D341Med (cell line): ENCODE data around the gene SMURF2.

Source experiments
- DNase-seq: peaks from one replicate; pipeline ENCODE4 v3.0.0; 2012; ENCODE audit warnings: low spot score

Gene SMURF2

DNA sequence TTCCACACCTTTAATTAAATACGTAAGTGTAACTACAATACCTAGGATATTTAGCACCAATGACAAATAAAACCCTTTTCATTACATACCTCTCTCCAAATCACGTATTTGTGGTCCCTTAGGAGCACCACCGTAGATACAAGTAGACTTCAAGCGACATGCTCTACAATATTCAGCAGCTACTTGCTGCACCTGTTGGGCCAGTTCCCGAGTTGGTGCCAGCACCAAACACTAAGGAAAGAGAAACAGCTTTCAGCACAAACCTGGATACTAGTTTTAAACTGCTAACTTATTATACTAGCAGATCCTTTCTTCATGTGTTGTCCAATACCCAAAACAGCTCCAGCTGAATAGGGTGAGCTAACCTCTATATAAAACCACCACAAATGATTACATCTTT, 158.8 kb downstream of the SMURF2 start:
- no peak for DNase-seq

DNA sequence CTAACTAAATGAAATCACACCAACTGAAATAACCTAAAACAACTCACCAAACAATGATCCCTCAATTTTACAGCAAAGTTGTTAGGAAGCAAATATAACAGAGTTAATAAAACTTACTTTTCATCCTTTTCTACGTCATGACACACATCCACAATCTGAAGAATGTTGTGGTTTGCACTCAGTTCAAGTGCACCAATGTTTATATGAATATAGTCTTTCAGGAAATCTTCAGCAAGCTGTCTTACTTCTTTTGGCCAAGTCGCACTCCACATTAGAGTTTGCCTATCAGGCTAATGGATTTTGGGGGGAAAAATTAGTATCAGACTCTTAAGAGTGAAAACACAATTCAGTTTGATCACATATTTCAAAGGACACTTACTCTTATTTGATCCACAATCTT, 159.3 kb downstream of the SMURF2 start:
- no peak for DNase-seq

DNA sequence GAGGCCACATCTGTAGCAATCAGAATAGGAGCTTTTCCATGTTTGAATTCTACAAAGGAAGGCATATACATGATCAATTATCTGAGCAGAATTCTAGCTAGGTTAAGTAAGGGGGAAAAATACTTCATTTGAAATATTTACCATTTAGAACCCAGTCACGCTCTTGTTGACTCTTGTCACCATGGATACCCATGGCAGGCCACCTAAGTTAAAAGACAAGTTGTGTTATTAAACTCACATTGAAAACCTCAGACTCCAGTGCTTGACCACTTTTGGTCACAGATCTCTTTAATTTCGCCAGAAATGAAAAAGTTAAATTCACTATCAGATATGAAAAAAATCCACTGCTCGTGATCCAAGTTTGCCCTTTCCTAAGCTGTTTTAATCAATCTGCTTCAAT, 160.1 kb downstream of the SMURF2 start:
- no peak for DNase-seq

DNA sequence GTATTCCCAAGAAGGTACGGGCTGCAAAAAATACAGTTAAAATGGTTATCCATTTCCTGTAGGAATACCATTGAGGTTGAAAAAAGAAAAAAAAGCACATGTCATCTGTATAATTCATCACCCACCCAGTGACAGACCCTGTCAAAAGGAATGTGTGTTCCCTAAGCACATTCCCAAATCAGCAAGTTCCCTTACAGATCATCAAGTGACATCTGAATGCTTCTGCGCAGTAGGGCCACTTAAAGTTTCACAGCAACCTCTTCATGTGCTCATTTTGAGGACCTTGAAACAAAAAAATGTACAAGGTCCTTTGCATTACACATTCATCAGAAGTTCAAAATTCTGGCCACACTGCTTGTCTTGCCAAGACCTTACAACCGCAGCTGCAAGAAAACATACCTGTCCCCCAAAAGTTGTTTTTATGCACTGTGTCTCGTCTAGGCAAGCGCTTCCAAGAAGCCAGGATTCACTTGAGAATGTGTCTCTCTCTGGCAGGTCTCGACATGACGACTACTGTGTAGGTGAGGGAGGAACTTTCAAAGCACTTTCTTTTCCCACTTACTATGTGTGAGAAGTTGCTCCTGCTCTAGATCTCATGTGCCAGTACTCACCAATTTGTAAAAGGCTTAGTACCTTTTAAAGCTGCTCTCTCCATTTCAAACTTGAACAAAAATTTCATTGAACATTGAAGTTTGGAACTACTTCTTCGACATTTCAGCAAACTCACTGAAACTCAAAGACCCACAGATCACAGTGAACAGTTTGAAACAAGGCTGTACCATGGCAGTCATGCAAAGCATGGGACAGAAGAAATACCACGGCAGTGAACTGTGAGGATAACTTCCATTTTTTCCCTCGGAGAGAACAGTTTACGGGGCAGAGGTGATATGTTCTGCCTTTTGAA, 161.0 kb downstream of the SMURF2 start:
- no peak for DNase-seq

DNA sequence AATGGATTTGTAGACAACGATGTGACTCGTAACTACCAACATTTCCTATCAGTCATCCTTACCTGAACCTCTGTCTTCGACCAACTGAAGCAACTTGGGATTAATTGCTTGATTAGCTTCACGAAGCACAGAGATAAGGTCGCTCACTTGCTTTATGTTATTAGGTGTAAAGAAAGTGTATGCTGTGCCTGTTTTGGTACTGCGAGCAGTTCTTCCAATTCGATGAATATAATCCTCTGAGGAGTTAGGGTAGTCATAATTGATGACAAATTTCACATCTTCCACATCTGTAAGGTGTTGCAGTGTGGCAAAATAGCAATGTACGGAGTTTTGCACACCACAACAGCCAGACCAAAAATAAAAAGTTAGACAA, 161.6 kb downstream of the SMURF2 start:
- no peak for DNase-seq

DNA sequence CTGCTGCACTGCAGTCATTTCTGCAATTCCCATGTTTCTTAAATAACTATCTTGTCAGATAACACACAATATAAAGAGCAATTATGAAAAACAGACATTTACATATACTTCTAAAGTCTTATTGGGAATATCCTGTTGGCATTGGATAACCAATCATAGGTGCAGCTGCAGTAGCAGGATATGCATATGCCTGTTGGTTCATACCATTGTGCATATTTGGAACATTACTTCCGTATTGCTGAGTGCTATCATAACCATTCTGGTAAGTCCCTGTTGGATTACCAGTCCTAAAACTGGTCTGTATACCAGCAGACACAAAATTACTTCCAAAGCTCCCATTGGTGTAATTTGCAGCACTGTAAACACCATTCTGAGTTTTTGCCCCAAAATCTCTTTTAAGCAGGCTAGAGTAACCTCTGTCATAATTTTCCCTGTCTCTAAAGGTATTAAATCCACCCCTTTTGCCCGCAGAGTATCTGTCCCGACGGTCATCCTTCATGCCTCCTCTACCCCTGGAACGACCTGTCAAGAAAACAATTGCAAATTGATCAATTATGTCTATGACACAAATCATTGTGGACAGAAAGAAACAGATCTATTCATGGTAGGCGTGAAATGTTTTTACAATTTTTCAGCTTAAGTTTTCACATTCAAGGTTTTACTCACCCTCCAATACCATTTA, 162.2 kb downstream of the SMURF2 start:
- DNase-seq = no peak

DNA sequence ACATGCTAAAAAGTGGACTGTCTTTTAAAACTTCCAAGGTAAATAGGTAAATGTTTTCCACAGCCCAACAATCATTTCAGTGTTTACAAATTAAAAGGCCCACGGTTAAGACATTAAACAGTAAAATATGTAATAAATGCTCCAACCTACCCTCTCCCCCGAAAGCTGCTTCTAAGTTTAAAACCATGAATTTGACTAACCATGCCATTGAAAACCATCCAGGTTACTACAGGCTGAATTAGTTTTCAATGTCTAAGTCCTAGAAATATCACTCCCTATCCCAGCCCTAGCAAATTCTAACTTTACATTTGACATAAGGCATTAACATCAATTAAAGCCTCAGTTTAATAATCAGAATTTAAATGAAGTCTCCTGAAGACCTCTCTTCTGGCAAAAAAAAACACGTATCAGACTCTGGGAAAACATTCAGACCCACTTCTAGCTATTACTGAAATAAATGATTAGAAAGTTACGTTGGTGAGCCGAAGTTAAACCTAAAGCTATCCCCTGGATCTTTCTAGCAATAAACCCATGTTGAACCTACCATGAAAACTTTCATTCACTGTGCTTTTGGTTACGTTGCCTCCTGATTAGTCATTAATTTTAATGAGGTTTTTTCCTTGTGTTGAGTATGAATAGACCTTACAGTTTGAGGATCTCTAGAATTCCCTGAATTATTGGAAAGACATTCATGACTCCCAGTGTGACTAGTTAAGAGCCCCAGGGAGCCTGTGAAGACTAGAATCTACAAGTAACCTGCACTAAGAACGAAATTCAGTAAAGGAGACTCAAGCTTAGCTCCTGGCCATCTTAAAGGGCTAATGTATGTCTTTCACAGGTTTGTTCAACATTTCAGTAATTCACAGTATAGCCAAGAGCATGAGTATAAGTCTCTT, 163.6 kb downstream of the SMURF2 start:
- no peak for DNase-seq

DNA sequence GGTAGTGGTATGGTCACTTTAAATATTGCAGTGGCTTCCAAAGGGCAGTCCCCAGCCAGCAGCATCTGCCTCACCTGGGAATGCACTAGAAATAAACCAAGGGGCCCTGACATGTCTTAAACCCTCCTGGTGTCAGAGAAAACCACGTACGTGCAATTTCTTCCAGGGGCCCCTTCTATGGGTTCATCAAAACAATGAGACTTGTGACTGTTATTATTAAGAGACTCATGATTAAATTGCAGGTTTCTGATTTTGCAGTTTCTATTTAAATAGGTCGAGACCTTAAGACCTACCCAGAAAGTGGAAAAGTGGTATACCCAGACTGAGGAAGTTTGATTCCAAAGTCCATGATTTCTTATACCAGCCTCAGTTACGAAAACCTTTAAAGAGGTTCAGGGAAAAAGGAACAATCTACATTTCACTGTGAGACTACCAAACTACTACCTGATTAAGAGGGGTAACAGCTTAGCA, 164.5 kb downstream of the SMURF2 start:
- DNase-seq = no peak

DNA sequence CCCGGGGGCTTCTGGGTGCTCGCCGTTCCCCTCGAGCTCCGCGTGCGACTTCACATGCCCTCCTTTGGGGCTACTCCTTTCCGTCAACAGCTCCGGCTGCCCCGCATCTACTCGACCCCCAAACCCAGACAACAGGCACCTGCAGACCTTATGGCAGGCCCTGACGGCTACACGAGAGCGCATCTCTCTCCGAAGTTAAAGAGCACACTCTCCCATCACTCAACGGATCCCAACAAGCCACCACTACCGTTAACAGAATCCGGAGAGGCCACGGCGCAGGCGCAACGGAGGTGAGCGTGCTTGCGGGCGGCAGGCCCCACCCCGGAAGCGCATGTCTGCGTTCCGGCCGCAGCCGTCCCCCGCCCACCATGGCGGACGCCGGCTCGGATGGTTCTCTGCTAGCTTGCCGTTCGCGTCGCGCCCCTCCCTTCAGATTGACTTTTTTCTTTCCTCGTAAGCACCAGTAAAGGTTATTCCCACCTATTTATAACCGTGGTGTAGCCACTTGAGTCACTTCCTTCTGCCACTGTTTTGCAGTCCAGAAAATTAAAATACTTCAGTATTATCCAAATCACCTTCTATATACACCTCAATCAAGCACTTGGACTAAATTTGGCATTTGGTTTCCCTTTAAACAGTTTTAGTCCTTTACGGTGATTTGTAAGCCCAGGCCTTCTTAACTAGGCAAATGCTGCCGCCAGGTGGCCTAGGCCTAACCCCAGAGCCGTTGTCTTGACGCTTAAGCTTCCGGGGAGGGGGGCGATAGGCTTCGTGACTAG, 165.1 kb downstream of the SMURF2 start, which contains the start of gene POLG2:
Gene POLG2 (minus strand): TSS at position 269 of the 779 bp plus-strand sequence. CDS start 86 bp downstream, at position 183.
- peak; percentile 99 for DNase-seq

DNA sequence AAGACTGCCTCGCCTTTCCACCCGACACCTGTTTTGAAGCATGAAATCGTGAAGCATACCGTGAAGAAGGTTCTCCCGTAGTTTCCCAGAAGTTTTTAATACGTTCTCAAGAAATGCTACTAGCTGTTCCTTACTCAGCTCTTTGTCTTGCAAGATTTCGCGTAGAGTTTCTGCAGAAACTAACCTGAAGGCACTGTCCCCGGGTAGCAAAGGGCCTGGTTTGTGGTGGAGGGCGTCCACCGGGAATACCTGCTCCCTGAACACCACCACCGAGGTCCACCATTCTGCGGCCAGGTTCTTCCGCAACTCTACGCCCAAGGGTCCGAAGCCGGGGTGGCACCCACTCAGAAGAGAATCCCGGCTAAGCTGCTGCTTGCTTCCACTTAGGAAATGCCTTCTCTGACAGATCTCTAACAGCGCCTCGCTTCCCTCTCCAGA, 165.7 kb downstream of the SMURF2 start:
- no peak for DNase-seq
